ENCODE data around the gene FSD1L.

- TF ChIP-seq CTCF (IDR thresholded peaks at IDR 0.05; ENCODE audit: low read depth, low read length): no peak
- TF ChIP-seq EZH2phosphoT487 (IDR thresholded peaks at IDR 0.05; ENCODE audit: low read depth): no peak
These were observed 32.0 kb downstream of the FSD1L start for GRCh38 chr9:105479846-105480245.

Measured in OCI-LY3 (cell line).